ENCODE measurements around the gene KCNMA1.

Gene KCNMA1

DNA sequence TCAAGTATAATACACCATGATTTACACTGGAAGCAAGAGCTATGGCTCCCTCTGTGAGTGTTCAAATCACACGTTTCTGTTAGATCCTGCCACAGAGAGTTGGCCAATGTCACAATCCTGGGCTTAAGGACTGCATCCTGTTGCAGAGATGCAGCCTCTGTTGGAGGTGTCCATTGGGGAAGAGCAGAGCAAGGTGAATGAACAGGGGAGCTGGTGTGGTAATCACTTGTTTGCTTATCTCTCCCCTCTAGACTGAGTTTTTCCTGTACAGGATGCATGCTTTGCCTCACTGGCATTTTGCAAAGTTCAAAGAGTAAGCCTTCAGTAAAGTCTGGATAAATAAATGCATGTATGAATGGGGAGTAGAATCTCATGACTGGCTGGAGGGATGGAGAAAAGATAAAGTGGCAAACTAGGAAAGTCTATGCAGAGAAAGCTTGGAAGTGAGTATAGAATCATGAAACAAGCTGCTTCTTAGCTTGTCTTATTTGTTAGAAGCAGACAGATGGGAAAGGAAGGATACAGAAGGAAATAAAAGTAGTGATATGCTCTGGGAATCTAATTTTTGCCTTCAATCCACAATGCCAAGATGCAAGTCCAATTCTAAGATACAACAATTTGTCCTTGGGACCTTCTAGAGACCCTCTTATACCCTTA, 605.9 kb downstream of the KCNMA1 start:
- TF ChIP-seq, protein P1, sequence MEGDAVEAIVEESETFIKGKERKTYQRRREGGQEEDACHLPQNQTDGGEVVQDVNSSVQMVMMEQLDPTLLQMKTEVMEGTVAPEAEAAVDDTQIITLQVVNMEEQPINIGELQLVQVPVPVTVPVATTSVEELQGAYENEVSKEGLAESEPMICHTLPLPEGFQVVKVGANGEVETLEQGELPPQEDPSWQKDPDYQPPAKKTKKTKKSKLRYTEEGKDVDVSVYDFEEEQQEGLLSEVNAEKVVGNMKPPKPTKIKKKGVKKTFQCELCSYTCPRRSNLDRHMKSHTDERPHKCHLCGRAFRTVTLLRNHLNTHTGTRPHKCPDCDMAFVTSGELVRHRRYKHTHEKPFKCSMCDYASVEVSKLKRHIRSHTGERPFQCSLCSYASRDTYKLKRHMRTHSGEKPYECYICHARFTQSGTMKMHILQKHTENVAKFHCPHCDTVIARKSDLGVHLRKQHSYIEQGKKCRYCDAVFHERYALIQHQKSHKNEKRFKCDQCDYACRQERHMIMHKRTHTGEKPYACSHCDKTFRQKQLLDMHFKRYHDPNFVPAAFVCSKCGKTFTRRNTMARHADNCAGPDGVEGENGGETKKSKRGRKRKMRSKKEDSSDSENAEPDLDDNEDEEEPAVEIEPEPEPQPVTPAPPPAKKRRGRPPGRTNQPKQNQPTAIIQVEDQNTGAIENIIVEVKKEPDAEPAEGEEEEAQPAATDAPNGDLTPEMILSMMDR (IDR thresholded peaks at IDR 0.05; ENCODE audit: low read depth, low read length) = no peak
- DNase-seq (ENCODE audit: extremely low read depth, low read depth) = no peak

DNA sequence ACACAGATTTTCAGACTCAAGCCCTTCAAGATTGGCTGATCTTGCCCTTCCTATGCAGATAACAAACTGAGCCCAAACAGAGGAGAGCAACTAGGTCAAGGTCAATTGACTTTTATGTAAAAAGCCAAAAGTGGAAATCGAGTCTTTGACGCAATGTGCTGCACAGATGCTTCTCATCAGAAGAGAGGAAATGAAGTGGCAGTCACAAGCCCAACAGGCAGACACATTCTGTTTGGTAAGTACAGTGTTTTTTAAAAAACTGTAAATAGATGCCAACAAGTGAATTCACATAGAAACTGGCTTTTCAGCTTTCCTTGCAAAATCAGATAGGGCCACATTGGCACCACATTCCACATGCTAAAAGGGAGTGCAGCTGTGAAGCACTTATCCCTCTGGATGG, 606.6 kb downstream of the KCNMA1 start:
- no peak for DNase-seq (ENCODE audit: extremely low read depth, low read depth)
- TF ChIP-seq, protein P1 (IDR thresholded peaks at IDR 0.05; ENCODE audit: low read depth, low read length) = no peak

DNA sequence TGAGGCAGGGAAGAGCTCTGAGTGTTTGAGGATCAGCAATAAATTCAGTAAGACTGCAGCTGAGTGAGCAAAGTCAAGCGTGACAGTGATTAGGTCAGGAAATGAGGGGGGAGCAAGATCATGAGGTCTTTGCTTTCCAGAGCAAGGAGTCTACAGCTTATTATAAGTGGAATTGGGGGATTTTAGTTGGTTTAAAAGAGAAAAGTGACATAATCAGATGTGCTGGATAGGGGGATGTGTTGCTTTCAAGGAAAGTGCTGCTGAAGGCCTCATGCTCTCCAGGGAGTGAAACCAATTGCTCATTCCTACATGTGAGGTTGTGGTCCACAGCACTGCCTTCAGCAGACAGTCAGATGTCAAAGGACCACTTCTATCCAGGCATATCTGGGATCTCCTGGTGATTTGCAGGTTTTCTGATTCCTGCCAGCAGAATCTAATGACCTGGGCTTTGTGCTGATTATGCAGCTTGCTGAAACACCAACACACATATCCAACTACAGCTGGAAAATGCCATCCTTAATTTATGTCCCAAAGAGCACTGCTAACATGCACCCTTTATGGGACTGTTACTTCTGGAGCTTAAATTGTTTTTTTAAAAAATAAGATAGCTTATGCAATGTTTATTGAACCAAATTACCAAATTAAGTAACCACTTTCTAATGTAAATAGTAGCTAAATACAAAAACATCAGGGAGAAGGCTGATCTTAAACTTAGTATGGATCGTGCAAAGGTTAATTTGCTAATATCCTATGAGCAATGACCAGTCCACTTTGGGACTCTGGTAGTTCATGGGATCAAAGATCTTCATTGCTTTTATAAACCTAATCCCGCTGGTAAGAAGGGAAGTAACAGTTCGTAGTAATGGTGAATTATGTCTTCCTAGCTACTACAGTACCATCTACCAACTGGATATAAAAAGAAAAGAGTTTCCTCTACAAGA, 607.6 kb downstream of the KCNMA1 start:
- no peak for DNase-seq (ENCODE audit: extremely low read depth, low read depth)
- TF ChIP-seq, protein P1 (IDR thresholded peaks at IDR 0.05; ENCODE audit: low read depth, low read length) = no peak

DNA sequence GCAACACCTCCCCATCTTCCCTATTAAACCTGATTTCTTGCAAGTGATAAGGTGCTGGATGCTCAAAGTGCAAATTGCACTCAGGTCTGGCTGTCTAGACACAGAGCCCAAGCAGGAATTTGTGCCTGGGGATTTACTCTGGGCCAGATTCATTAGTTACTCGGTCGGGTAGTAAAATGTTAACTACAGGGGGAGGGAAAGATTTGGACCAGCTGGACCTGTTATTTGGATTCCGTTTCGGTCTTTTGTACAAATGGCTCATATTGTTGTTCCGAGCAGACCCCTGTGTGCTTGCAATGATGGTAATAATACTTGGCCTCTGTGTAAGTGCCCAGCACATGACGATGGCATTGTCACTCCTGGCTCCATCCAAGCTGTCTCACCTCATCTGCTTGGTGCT, 609.6 kb downstream of the KCNMA1 start:
- TF ChIP-seq, protein P1 (IDR thresholded peaks at IDR 0.05; ENCODE audit: low read depth, low read length) = no peak
- DNase-seq (ENCODE audit: extremely low read depth, low read depth) = no peak

- no peak for DNase-seq (ENCODE audit: extremely low read depth, low read depth)
Observed at GRCh38 chr10:77027576-77027975, 610.0 kb downstream of the KCNMA1 start.

DNA sequence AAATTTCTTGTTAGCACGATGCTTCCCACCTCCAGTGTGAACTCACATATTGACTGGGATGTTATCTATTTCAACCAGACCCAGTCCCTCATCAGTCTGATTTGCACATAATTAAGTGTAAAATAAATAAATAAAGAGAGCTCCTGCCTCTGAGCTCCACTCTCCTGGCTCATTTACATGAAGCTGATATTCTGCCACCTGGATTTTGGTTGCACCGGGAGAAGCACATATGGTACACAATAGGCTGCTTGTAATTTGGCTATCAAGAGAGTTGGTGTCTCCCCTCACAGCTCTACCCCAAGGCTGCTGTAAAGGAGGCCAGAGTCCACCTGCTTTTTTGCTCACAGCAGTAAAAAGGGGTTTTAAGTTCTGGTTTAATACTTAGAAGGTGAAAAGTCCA, 610.5 kb downstream of the KCNMA1 start:
- no peak for DNase-seq (ENCODE audit: extremely low read depth, low read depth)
- TF ChIP-seq, protein P1 (IDR thresholded peaks at IDR 0.05; ENCODE audit: low read depth, low read length) = no peak

More at GRCh38 chr10:77027576-77027975, 610.0 kb downstream of the KCNMA1 start:
- TF ChIP-seq, protein P1 (IDR thresholded peaks at IDR 0.05; ENCODE audit: low read depth, low read length) = no peak

- no peak for DNase-seq (ENCODE audit: extremely low read depth, low read depth)
- TF ChIP-seq, protein P1 (IDR thresholded peaks at IDR 0.05; ENCODE audit: low read depth, low read length) = no peak
Observed at GRCh38 chr10:77026148-77026547, 611.5 kb downstream of the KCNMA1 start.

Data from AG09319 (cell line).